DMS53 treated with DMSO at 0.1 percent for 48 hours (cell line): ENCODE data around the gene ZNF385A.
"Not testable (repeated sequence)": the region's sequence is repeated elsewhere in the genome, so short reads cannot be mapped to it uniquely, and the experiment has no call there.

ENCODE experiments used
- DNase-seq: peaks from one replicate; lab custom pipeline; 2025; ENCODE audit not compliant: unreplicated experiment; lab: John Stamatoyannopoulos, UW

The ZNF385A gene

DNA sequence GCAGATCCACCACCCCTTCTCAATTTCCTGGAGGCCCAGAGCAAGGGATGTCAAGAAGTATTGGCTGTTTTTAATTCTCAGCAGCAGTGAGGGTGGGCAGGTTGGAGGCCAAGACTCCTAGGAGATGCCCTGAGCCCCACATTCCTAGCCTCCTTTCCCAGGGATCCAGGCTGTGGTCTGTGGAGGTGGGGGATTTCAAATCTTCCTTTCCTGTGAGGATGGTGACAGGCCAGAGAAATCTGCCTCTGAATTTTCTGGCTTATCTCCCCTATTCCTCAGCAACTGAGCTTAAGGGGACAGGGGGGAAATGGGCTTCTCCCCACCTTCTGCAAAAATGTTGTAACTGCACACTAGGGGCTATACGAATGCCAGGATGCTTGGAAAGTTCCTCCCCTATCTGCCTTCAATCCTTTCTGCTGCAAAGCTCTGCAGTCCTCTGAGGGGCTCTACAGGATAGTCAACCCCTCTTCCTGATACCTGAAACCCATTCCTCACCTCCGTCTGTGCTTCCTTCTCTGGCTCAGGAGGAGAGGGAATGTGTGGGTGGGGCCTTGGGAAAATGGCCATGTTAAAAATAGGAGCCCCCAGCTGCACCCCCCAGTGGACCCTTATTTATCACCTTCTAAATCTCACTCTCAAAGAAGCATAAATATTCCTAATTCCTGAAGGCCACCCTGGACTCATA is 26.9 kb downstream of the ZNF385A start:
- DNase-seq: no peak

DNA sequence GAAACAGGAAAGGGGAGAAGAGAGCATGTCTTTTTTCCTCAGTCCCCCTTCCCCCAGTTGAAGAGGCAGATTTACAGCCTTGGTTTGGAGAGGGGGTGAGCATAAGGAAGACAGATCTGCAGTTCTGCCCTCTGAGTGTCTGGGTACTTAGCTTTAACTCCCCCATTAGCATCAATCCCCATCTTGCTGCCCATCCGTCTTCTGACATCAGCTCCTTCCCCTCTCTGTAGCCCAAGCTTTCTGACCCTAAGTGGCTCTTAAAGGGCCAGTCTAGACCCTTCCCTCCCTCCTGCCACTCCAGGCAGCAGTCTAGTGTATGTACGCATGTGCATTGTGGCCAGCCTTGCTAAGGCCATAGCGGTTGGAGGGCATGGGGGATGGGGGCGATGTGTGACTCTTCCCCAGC is 27.6 kb downstream of the ZNF385A start:
- DNase-seq: no peak

DNA sequence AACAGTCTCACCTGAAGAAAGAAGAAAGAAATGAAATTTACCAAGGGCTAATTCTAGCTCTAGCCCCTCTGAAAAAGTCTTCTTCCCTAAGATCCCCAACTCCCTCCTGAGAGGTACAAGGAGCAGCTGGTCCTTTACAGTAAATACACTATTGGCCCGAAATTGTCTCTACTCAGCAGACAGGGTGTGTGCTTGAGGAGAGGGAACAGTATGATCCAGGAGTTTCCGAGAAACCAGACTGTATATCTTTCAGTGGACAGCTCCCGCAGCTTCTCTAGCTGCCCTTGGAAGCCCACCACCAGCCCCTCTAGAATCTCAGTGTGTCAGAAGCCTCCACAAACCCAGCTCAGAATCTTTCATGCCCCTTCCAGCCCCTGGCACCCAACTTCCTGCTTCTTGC is 28.3 kb downstream of the ZNF385A start:
- DNase-seq: no peak

DNA sequence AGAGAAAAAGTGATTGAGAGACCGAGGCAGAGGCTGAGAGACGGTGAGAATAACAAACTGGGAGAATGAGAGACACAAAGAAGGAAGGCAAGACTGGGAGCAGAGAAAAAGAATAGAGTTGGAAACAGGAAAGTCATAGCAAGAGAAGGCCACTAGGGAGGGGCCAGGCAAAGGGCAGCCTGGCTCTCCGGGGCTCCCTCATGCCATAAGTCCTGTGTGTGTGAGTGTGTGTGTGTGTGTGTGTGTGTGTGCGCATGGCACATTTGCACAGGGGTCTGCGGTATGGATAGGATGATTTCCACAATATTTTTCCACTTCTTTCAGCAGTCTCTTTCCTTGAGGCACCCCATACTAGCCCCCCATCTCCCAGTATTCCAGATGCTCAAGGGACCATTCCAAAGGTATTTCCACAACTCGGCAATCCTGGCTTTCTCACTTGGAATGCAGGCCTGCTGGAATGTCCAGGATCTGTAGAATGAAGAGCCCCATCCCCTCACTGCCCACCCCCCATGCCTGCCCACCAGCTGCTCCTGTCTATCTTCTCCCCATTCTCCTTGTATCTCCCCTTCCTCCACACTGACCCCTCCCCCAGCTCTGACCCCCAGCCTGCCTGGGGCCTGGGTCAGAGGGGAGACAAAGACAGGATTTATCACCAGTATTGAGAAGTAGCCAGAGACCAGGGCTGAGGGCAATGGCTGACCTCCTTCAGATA is 29.3 kb downstream of the ZNF385A start:
- DNase-seq: no peak

DNA sequence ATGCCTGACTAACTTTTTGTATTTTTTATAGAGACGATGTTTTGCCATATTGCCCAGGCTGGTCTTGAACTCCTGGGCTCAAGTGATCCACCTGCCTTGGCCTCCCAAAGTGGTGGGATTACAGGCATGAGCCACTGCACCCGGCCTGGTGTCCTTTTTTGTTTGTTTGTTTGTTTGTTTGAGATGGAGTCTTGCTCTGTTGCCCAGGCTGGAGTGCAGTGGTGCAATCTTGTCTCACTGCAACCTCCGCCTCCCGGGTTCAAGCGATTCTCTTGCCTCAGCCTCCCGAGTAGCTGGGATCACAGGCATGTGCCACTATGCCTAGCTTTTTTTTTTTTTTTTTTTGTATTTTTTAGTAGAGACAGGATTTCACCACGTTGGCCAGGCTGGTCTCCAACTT is 30.3 kb downstream of the ZNF385A start:
- not testable (repeated sequence) for DNase-seq

DNA sequence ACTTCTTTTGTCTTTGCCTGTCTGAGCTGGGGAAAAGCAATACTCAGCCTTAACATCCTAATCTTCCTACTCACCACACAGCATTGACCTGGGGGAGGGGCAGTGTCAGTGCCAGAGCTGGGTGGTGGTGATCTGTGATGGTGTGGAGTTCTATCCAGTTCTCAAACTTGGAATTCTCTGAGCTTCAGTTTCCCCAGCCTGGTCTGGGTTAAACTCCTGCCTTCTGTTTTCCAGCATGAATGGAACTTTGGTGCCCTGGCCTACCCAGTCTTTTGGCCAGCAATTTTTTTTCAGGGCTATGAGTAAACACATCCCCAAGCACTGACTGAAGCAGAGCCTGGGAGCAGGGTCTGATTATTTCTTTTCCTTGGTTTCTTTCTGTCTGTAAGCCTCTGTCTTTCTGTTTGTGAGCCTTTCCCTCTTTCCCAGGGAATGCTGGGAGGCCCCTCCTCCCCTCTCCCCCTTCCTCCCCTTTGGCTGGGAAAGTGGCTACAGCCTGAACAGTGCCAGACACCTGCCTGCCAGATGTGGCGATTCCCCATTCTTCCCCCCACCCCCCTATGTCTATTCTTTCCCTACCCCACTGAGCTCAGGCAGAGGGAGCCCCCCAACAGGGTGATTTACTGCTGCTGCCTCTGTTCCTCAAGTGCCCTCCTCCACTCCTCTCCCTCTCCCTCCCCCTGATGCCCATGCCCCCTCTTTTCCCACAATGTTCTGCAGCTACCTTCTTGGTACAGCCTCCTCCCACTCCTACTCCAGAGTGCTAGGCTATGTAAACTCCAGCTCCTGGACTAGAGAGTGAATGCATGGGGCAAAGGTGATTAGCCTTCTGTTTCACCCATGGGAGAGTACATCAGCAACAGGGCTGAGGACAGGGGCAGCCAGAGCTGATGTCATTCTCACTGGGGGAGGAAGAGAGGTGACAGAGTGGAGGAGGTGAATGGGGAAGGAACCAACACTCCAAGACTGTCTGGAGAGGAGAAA is 31.4 kb downstream of the ZNF385A start:
- peak; percentile 76 for DNase-seq

DNA sequence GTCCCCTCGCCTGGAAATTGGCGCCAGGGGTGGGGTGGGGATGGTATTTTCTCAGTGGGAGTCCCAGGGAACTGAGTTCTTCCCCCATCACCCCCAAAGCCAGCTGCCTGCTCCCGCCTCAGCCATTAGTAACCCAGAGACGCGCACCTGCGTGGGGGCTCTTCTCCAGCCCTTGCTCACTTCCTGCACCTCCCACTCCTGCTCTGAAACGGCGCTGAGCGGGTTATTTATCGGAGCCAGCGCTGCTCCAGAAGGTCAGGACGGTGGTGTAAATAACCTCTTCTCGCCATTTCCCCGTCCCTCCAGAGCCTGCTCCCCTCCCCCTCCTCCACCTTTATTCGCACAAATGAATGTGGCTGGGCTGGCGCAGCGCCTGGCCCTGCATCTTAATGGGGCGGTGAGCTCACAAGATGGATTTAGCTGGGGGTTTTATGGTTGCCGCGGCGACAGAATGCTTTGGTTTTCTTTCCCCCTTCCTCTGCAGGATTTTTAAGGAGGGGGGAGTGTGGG is 32.5 kb downstream of the ZNF385A start:
- peak; percentile 61 for DNase-seq

DNA sequence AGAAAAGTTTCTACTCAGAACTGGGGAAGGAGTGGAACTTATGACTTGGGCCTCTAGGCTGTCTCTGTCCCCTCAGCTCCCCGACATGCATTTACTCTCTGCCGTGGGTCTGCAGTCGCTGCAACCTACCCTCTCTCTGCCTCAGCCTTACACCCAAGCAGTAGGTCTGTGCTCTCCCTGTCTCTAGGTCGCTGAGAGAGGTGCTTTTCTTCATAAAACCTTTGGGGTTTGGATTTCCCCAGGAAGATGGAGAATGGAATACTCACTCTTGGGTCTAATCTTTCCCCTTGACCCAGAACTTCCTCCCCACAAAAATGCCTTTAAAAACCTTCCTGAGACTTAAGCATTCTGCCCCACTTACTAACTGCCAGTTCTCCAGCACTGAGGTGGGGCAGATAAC is 33.2 kb downstream of the ZNF385A start:
- no peak for DNase-seq

DNA sequence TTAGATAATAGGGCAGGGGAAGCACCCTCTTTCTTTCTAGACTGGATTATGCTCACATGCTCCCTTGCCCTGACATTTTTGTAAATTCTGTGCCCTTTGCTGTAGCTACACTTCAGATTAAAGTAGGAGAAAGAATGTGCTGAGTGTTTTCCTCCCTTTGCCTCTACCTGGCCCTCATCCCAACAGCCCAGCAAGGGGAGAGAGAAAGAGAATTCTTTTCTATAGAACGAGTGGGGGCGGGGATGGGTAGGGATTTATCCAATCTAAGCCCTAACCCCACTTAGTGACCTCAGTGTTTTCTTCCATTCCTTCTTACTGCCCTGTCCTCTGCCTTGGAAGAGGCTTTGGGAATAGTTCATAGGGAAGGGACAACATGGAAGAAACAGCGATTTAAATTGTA is 33.8 kb downstream of the ZNF385A start:
- DNase-seq: no peak

DNA sequence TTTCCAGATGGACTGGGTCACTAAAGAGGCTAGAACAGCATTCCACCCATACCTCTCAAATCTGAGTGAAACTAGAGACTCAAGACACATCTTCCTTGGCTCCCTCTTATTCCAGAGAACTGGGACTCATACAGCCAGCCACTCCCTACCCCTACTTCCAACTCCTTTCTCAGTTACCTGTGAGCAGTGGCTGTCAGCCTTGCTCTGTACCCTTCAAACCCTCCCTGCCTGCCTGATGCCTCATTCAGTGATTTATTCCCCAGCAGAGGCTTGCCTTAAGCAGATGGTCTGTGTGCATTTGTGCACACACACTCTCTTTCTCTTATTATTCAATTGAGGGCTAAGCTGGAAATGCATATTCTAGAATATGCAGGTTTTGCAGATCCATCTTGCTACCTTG is 34.9 kb downstream of the ZNF385A start:
- no peak for DNase-seq

DNA sequence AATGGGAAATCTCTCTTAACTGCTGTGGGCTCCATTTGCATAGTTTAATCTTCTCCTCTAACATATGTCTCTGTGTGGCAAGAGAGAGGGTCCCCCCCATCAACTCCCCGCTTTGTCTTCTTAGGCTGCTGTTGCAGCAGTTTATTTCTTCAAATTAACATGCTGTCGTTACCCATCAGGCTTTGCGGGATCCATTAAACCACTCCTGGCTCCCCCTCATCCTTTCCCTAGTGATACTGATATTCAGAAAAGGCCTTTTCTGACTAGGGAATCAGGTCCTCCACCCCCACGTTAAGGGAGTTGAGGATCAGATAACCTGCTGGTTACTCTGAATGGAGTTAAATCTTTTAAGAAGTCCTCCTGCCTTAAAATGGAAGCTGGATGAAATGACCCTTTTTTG is 35.5 kb downstream of the ZNF385A start:
- no peak for DNase-seq

DNA sequence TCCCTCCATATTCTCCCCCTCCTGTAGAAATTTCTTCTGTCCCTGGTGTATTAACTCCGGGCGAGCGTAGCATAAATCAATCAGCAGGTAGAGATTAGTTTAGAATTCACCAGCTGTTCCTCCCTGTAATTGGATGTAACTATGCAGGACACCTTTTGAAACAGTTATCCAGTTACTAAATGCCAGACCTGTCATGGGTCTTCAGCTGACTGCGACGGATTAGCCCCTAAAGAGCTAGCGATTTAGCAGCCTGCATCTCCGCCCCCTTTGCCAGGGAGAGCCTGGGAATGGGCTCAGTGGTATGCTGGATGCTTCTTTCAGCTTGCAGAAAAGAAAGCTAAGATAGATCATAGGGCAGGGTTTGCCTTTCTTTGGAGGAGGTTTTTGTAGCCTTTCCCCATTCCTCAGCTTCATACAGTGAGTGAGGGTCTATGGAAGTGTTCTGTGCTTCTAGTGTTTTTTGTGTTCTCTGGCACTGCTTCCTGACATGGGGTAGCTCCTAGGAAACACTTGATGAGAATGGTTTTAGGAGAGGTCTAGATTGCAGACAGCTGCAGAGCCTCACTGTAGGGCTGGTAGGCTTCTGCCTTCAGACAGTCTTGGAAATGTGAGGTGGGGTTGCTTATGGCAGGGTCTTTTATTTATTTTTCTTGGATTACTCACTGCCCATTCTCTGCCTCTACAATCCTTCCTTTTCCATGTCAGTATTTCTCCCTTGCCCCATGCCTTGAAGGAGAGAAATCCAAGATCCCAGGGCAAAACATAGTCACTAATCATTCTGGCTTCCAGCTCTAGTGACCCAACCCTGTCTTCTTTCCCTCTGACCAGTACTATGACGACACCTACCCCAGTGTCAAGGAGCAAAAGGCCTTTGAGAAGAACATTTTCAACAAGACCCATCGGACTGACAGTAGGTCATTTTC is 42.9 kb downstream of the ZNF385A start:
- no peak for DNase-seq

DNA sequence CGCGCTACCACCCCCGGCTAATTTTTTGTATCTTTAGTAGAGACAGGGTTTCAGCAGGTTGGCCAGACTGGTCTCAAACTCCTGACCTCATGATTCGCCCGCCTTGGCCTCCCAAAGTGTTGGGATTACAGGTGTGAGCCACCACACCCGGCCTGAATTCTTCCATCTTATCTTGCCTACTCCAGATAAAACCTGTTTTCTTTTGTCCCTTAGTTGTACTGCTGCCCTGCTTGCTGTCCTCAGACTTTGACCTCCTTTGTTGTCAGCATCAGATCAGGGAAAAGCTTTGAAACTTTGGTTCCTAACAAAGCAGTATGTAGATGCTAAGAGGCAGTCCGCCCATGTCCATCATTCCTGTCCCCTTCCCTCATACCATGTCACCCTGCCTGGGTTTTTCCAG is 43.7 kb downstream of the ZNF385A start:
- DNase-seq: no peak

DNA sequence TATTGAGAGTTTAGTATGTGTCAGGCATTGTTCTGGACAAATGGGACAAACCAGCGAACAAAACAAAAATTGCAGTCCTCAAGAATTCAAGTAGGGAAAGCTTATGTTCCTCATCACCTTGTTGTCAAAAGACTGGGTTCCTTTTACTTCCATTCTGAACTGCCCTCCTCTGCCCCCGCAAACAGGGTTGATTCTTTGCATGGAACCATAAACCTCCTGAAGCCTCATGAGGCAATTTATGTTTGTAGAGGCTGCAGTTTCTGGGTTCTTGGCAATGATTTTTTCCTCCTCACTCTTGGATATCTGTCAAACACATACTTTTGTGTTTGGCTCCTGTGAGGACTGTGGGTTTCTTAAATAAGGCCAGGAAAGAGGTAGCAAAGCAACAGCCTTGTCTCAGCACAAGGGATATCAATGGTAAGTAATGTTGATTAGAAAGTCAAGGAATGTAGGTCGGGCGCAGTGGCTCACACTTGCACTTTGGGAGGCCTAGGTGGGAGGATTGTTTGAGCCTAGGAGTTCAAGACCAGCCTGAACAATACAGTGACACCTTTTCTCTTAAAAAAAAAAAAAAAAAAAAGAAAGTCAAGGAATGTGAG is 45.7 kb downstream of the ZNF385A start:
- no peak for DNase-seq

DNA sequence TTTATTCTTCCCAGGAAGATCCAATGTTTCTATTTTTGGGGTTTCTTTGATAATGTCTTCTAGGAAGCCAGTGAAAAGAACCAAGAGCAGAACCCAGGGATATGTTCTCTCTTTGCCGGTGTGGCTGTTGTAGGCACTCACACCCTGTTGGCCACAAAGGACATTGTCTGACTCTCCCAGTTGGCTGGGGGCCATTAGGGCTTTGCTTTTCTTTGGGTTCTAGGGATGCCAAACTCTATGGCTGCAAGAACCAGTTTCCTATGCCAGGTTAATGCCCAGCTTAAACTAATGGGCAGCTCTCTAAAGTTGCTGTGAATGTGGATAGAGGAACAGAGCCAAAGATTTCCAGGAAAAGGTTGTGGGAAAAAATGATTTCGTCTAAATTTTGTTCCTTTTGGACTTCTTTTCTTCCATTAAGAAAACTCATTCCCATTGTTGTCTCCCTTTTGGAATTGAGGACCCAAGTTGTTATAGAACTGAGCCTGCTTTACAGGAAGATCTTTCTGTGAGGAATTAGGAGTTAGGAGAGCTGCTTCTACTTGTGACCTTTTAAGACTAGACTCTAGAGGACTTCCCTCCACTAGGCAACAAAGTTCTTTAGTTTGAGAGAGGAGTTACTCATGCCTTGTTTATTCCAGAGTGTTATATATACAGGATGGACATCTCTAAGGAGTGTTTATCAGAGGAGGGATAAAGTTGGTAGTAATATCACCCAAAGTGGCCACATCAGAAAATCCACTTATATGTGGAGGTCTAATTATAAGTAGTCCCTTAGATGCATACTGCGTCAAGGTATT is 46.5 kb downstream of the ZNF385A start:
- no peak for DNase-seq

DNA sequence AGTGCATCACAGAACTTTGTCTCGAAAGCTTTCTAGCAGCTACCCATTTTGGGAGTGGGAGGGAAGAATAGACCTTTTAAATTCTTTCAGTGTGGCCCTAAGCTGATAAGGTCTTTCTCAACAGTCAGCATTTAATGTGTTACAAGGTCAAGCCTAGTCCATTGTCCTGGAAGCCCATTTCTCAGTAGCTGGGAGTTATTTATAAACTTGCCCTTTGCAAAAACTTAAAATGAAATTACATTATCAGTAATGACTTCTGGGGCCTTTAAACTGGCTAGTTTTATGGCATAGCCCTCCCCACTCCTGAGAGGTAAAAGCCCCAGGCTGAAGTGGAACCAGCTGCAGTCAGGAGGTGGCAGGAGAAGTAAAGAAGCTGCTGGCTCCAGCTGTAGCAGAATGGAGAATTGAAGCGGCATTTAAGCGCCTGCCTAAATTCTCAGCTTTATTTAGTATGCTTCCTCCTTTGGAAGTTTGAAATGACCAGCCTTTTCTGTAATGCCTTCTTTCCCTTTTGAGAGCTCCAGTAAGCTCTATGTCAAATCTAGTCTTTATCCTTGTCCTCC is 47.2 kb downstream of the ZNF385A start:
- DNase-seq: no peak

DNA sequence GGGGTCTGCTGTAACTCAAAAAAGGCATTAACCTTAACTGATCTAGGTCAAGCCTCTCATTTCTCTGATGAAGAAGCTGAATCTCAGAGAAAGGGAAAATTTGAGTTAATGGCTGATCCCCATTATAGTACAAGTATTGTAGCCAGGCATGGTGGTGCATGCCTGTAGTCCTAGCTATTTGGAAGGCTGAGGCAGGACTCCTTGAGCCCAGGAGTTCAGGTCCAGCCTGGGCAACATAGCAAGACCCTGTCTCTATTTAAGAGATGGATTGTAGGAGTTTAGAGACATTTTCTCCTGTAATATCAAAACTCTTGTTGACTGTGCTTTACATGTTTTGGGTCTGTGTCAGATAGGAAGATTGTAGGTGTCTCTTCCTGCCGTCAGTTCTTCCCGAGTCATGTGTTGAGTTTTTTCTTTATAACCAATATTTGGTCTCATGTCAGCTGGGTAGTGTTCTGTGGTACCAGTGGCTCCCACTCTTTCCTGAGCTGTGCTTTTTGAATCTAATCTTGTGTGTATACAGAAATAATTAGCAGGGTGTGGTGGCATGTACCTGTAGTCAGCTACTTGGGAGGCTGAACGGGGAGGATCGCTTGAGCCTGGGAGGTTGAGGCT is 51.0 kb downstream of the ZNF385A start:
- no peak for DNase-seq

DNA sequence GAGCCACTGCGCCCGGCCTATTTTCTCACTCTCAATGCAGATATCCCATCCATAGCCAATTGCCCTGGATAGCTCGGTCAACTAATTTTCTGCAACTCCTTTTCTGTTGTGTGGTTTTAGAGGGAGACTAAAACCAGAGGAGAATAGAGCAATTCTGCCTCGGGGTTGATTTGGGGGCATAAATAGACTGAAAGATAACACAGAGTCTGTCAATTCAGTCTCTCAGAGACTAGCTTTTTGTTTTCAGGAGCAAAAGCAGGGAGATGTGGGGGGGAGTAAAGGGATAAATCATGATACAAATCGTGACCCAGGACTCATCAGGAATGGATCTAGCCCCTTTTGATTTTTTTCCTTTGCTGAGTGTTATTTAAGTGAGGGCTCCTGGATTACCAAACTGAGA is 53.1 kb downstream of the ZNF385A start:
- no peak for DNase-seq
